Airway epithelial cell (primary cell): Measurements from ENCODE around the gene IFT27. TPM values are rescaled to one million over a fixed set of nuclear protein-coding genes. Genes with fewer than 3 reads are reported as not detected.

ENCODE experiments used
- total RNA-seq: library from RNA; depleted of rRNA; stranded (reverse); fragments of >200 nt; gene quantifications from 2 replicates; pipeline ENCODE4 v1.2.3, GENCODE V29; 2015

Gene IFT27, protein sequence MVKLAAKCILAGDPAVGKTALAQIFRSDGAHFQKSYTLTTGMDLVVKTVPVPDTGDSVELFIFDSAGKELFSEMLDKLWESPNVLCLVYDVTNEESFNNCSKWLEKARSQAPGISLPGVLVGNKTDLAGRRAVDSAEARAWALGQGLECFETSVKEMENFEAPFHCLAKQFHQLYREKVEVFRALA
- 7.7 and 9.0 TPM in 2 replicates for total RNA-seq

GRCh38 chr22:36775964-36776669, at the start of gene IFT27:
Gene IFT27 (minus strand): TSS chr22:36776119. CDS start chr22:36775707, 412 bp downstream.

DNA sequence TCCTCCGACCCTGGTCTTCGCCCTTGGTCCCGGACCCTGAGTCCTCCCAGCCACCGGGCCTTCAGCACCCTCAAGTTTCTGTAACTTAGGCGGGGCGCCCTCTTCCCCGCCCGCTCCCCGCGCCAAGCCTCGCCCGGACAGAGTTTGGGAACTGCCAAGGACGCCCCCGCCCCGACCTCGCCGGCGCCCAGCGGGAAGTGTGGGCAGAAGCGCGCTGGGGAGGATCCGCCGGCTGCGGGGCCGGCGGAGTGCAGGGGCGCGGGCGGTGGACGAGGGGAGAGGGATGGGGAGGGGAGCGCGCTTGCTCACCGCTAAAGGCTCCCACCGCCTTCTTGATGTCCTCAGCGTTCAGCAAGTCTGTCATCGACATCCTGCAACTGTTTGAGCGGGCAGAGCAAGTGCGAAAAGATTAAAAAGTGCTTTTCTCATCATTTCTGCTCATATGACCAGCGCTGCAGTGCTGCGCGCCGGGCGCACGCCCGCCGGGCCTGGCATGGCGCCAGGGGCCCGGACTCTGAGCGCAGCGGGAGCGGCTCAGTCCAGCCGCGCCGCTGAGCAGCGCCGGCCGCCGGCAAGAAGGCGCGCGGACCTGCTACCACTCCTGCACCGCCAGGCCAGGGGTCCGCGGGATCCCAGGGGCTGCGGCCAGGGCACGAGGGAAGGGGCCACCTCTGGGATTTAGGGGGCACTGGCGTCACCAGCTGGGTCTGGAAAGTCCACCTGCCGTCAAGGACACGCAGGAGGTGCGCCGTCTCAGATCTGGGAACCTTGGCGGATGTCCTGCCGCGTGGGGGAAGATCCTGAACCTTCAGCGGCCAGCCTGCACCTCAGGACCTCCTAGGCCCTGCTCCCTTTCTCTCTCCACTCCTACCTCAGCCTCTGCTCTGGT, 41.0 kb upstream of the IFT27 start, which contains the start of gene PVALB:
TSS of gene PVALB (minus strand) at position 400 of the 889 bp plus-strand sequence. CDS start at position 370, 30 bp downstream.

Other genes starting within 250 kb of the IFT27 start
- gene EIF3D, start 247.0 kb downstream of the IFT27 start, total RNA-seq, result 358 and 376 TPM in 2 replicates
- not detected in 2 replicates for gene CACNG2, start 72.4 kb downstream of the IFT27 start, total RNA-seq
- gene PVALB, start 40.9 kb upstream of the IFT27 start, total RNA-seq, result not detected in 2 replicates
- not detected in 2 replicates for gene NCF4, start 84.9 kb upstream of the IFT27 start, total RNA-seq
- gene CSF2RB, start 137.5 kb upstream of the IFT27 start, total RNA-seq, result 0.42 TPM in 1 of 2 replicates, not detected in the other
- gene TST, start 243.3 kb upstream of the IFT27 start, total RNA-seq, result 58.2 and 66.0 TPM in 2 replicates
- gene MPST, start 243.6 kb upstream of the IFT27 start, total RNA-seq, result 180 and 211 TPM in 2 replicates